ENCODE measurements around the gene STMND1.

GRCh38 chr6:17161076-17161475, 59.2 kb downstream of the STMND1 start:
- TF ChIP-seq CTCF (IDR thresholded peaks at IDR 0.05) = no peak
- no peak for TF ChIP-seq POLR2AphosphoS5 (IDR thresholded peaks at IDR 0.05)
- TF ChIP-seq POLR2A (IDR thresholded peaks at IDR 0.05) = no peak

Measured in suprapubic skin (tissue), 4 donors.